Mucosa of descending colon (tissue), 3 donors: Measurements from ENCODE around the gene RRP9. TPM values are rescaled to one million over a fixed set of nuclear protein-coding genes. Genes with fewer than 3 reads are reported as not detected.
A peak's percentile ranks its signal among the peaks of the same experiment; 100 is the strongest.
"Not testable (repeated sequence)": the region's sequence is repeated elsewhere in the genome, so short reads cannot be mapped to it uniquely, and the experiment has no call there.

Experiments used
- ATAC-seq: fragments of 200-7000 bp; cut with Tn5 transposase; one replicate; pipeline ENCODE4 v1.9.1; 2020; ENCODE audit warnings: mild to moderate bottlenecking, moderate library complexity
- DNase-seq, 3 donors: peaks; one replicate each; pipeline ENCODE4 v3.0.0-alpha.2; 2020
- H3K36me3 ChIP-seq: fragments of 200-600 bp; one replicate; pipeline ENCODE4 v1.8.0; 2021; ENCODE audit warnings: low read depth, mild to moderate bottlenecking
- H3K4me1 ChIP-seq: fragments of 200-600 bp; one replicate; pipeline ENCODE4 v1.8.0; 2021; ENCODE audit warnings: low read depth, mild to moderate bottlenecking
- H3K4me3 ChIP-seq: fragments of 200-600 bp; one replicate; pipeline ENCODE4 v1.8.0; 2021; ENCODE audit warnings: mild to moderate bottlenecking
- H3K9me3 ChIP-seq: fragments of 200-600 bp; one replicate; pipeline ENCODE4 v1.8.0; 2021; ENCODE audit warnings: mild to moderate bottlenecking
- CTCF ChIP-seq: fragments of 200-600 bp; IDR thresholded peaks from one replicate; pipeline ENCODE4 v1.8.0; 2022; ENCODE audit warnings: antibody characterized with exemption, mild to moderate bottlenecking
- intact Hi-C, 2 donors: fragments of 100-400 bp; cut with DNase I in 1 of 2; cut with micrococcal nuclease in 1 of 2; formaldehyde crosslinking; loops; one replicate each; pipeline versions ENCODE4 v1.11.0 to v1.11.1; 2022; cut with DNase I, micrococcal nuclease
- long read RNA-seq, 2 donors: library from polyadenylated mRNA; unstranded; transcript quantifications; one replicate each; pipeline ENCODE4 v2.0.0, GENCODE V29; 2019 to 2021
- total RNA-seq, 3 donors: library from RNA; stranded (reverse); fragmentation: NEBNext Ultra II Directional in 2 of 3; extraction: Animal tissue kit (Norgen Biotek cat#: 25700) in 2 of 3; gene quantifications; one replicate each; pipeline versions ENCODE4 v1.2.1 to v1.2.4, GENCODE V29; 2021 to 2023
- donor health status: DM: no; HTN: no; CAD: no; lungs with moderate emphysema.
- donor health status: DM: no; HTN: no; CAD: no.
- donor health status: DM: no; HTN: yes; CAD: no.

Gene RRP9
- total RNA-seq = 10 to 100 TPM; 11.9 to 15.7 (median 15.3) TPM
- long read RNA-seq, donor 1, transcript RRP9-201 (15 exons, 1,578 nt) = major isoform, 28 of 46 reads
- long read RNA-seq, donor 1, partial matches to known transcripts = 4 of 46 reads
- long read RNA-seq, donor 1, other reads (novel, unspliced or antisense) = 14 of 46 reads
- long read RNA-seq, donor 2, transcript RRP9-201 (15 exons, 1,578 nt) = major isoform, 12 of 16 reads
- long read RNA-seq, donor 2, partial matches to known transcripts = 1 of 16 reads
- long read RNA-seq, donor 2, other reads (novel, unspliced or antisense) = 3 of 16 reads

GRCh38 chr3:51941798-51942602 is at the start of gene RRP9, which contains the start of gene PARP3:
RRP9 (minus strand) TSS chr3:51941904; CDS start chr3:51941867, 37 bp downstream.
PARP3 (plus strand) TSS chr3:51942363; CDS start chr3:51943356, 993 bp downstream.
- Histone ChIP-seq H3K9me3 (no peaks in the 10 kb centered on the region), H3K4me3 (peak within 1 kb of the TSS; percentile 72), H3K4me1 (peaks cover 22% of the 10 kb centered on the region), H3K36me3 (peaks cover 7% of the 10 kb centered on the region)
- intact Hi-C loops = no loop called here
- ATAC-seq (peak; percentile 91), DNase-seq (peak; percentile 99 to 100 (median 100))
- peak; percentile 99 for TF ChIP-seq CTCF

- DNase-seq = peak in 1 of 3 donors; percentile 32
- ATAC-seq, H3K9me3 ChIP-seq, intact Hi-C loops, H3K36me3 ChIP-seq, H3K4me3 ChIP-seq: not testable (repeated sequence)
- H3K4me1 ChIP-seq = peaks cover 18% of the 10 kb centered on the region
Observed at GRCh38 chr3:51990501-51990971, 48.8 kb upstream of the RRP9 start.

- peaks cover 18% of the 10 kb centered on the region for H3K4me1 ChIP-seq
- TF ChIP-seq CTCF = no peak
- intact Hi-C loops = no loop called here
- no peak for ATAC-seq
- no peaks in the 10 kb centered on the region for H3K36me3 ChIP-seq
- no peaks in the 10 kb centered on the region for H3K9me3 ChIP-seq
- H3K4me3 ChIP-seq = no peak overlapping the region
- peak in 1 of 3 donors; percentile 30 for DNase-seq
Observed at GRCh38 chr3:51988286-51989146, 46.8 kb upstream of the RRP9 start.

- Histone ChIP-seq H3K36me3 (no peaks in the 10 kb centered on the region), H3K4me3 (no peak overlapping the region), H3K4me1 (peaks cover 22% of the 10 kb centered on the region), H3K9me3 (no peaks in the 10 kb centered on the region)
- ATAC-seq (no peak), DNase-seq (no peak)
- intact Hi-C loops = no loop called here
- TF ChIP-seq CTCF = no peak
Observed at GRCh38 chr3:51987568-51987967, 45.9 kb upstream of the RRP9 start.

- H3K9me3 ChIP-seq = no peaks in the 10 kb centered on the region
- intact Hi-C loops = no loop called here
- H3K4me3 ChIP-seq = no peak overlapping the region
- ATAC-seq = peak; percentile 42
- TF ChIP-seq CTCF = no peak
- DNase-seq = peak in 2 of 3 donors; percentile 66 to 71
- H3K36me3 ChIP-seq = no peaks in the 10 kb centered on the region
- H3K4me1 ChIP-seq = peaks cover 35% of the 10 kb centered on the region
Observed at GRCh38 chr3:51986010-51986947, 44.6 kb upstream of the RRP9 start.
